ENCODE data around the gene DFFB.

DFFB gene

GRCh38 chr1:3900150-3900968 lies 43.1 kb downstream of the DFFB start, which contains the start of gene C1orf174 (continued):
- TF ChIP-seq KLF8 (tag by site-specific recombination; IDR thresholded peaks at IDR 0.05) (peak; percentile 62), ZNF362 (tag by site-specific recombination; IDR thresholded peaks at IDR 0.05) (peak; percentile 94; the same call in 1 of the 2 replicates), ZNF112 (tag by site-specific recombination; IDR thresholded peaks at IDR 0.05) (no peak), ZNF16 (tag by site-specific recombination; IDR thresholded peaks at IDR 0.05; ENCODE audit: low read depth) (no peak), SCRT1 (tag by site-specific recombination; IDR thresholded peaks at IDR 0.05; ENCODE audit: borderline replicate concordance) (peak; percentile 95), ZNF488 (tag by site-specific recombination; IDR thresholded peaks at IDR 0.05) (no peak), ZBTB7A (tag by site-specific recombination; IDR thresholded peaks at IDR 0.05; ENCODE audit: low read depth) (peak; percentile 99), WT1 (tag by site-specific recombination; IDR thresholded peaks at IDR 0.05) (no peak; the same call in 1 of the 2 replicates), BCL11B (tag by site-specific recombination; IDR thresholded peaks at IDR 0.05; ENCODE audit: low read depth) (peak; percentile 97), ZNF24 (tag by site-specific recombination; IDR thresholded peaks at IDR 0.05) (peak; percentile 73), ZNF580 (tag by site-specific recombination; IDR thresholded peaks at IDR 0.05) (0 out of 2 replicates have a peak, but pooled peaks have one; percentile 13), ZNF501 (tag by site-specific recombination; IDR thresholded peaks at IDR 0.05) (peak; percentile 49; the same call in 1 of the 2 replicates), ZNF398 (tag by site-specific recombination; IDR thresholded peaks at IDR 0.05) (peak; percentile 63), ZNF596 (tag by site-specific recombination; IDR thresholded peaks at IDR 0.05) (no peak), ZNF18 (tag by site-specific recombination; IDR thresholded peaks at IDR 0.05) (no peak), KLF17 (tag by site-specific recombination; IDR thresholded peaks at IDR 0.05) (0 out of 2 replicates have a peak, but pooled peaks have one; percentile 16), ZNF624 (tag by site-specific recombination; IDR thresholded peaks at IDR 0.05) (no peak), ZSCAN30 (tag by site-specific recombination; IDR thresholded peaks at IDR 0.05) (peak; percentile 16; the same call in 1 of the 2 replicates), ZNF654 (tag by site-specific recombination; IDR thresholded peaks at IDR 0.05; ENCODE audit: low read depth) (no peak), PRDM10 (tag by site-specific recombination; IDR thresholded peaks at IDR 0.05) (peak; percentile 96), ZNF140 (tag by site-specific recombination; IDR thresholded peaks at IDR 0.05) (no peak), ZNF785 (tag by site-specific recombination; IDR thresholded peaks at IDR 0.05) (no peak), TRIM28 (IDR thresholded peaks at IDR 0.05; ENCODE audit: borderline replicate concordance, low read length) (peak; percentile 46; the same call in 1 of the 2 replicates), ZNF660 (tag by site-specific recombination; IDR thresholded peaks at IDR 0.05) (0 out of 2 replicates have a peak, but pooled peaks have one; percentile 26)

All from HEK293 (cell line).